ENCODE results near the gene SOD1. TPM values are rescaled to one million over a fixed set of nuclear protein-coding genes. Genes with fewer than 3 reads are reported as not detected.

SOD1 gene
- polyA plus RNA-seq, 1 experiment = 221 TPM

DNA sequence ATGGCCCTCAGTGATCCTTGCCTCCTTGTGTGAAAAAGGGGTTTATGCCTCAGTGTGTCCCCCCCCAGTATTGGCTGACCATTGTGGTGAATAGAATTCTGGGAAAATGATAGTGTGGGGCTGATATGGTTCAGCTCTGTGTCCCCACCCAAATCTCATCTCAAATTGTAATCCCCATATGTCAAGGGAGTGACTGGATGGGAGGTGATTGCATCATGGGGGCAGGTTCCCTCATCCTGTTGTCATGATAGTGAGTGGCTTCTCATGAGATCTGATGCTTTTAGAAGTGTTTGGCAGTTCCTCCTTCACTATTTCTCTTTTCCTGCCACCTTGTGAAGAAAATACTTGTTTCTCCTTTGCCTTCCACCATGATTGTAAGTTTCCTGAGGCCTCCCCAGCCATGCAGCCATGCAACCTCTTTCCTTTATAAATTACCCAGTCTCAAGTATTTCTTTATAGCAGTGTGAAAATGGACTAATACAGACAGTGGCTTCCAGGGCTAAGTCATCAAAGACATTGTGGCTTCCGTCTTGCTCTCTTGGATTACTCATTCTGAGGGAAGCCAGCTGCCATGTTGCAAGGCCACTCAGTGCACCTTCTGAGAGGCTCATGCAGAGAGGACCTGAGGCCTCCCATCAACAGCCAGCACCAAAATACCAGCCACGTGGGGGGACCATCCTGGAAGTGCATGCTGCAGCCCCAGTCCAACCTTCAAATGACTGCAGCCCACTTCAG lies 40.6 kb upstream of the SOD1 start:
- ChIA-PET CTCF (no interaction called here), POLR2A (no interaction called here)
- TF ChIP-seq, protein P1, sequence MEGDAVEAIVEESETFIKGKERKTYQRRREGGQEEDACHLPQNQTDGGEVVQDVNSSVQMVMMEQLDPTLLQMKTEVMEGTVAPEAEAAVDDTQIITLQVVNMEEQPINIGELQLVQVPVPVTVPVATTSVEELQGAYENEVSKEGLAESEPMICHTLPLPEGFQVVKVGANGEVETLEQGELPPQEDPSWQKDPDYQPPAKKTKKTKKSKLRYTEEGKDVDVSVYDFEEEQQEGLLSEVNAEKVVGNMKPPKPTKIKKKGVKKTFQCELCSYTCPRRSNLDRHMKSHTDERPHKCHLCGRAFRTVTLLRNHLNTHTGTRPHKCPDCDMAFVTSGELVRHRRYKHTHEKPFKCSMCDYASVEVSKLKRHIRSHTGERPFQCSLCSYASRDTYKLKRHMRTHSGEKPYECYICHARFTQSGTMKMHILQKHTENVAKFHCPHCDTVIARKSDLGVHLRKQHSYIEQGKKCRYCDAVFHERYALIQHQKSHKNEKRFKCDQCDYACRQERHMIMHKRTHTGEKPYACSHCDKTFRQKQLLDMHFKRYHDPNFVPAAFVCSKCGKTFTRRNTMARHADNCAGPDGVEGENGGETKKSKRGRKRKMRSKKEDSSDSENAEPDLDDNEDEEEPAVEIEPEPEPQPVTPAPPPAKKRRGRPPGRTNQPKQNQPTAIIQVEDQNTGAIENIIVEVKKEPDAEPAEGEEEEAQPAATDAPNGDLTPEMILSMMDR (IDR thresholded peaks at IDR 0.05; ENCODE audit: insufficient read depth, low read depth, low read length) = no peak
- H3K36me3 ChIP-seq (ENCODE audit: control insufficient read depth, insufficient read depth, low read length) = no peaks in the 10 kb centered on the region
- H3K27me3 ChIP-seq (ENCODE audit: control insufficient read depth, insufficient read depth, low read length) = no peaks in the 10 kb centered on the region
- no peak for DNase-seq (ENCODE audit: low read depth)
- no peak overlapping the region for H3K4me3 ChIP-seq (ENCODE audit: low read depth, low read length)

DNA sequence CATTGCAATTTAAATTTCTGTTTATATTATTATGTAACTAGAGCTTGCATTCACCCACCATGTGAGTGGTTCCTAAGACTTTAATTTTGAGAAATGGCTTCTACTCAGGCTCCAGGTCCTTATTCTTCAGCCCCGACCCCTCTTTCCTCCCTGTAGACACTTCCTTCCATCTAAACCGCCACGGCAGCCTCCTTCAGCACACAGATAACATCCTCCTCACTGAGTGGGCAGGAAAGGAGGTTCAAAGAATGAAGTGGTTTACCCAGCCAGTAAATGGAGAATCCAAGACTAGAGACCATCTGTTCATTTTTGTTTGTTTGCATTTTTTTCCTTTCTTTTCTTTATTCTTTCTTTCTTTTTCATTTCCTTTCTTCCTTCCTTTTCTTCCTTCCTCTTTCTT lies 37.1 kb upstream of the SOD1 start:
- CTCF ChIA-PET = interaction anchor here (0.6 kb wide), 1 partner anchor 421 kb away, joined by 4 read pairs; no protein-coding TSS in a partner anchor
- Histone ChIP-seq H3K36me3 (ENCODE audit: control insufficient read depth, insufficient read depth, low read length) (no peaks in the 10 kb centered on the region), H3K4me3 (ENCODE audit: low read depth, low read length) (no peak overlapping the region), H3K27me3 (ENCODE audit: control insufficient read depth, insufficient read depth, low read length) (no peaks in the 10 kb centered on the region)
- TF ChIP-seq, protein P1 (IDR thresholded peaks at IDR 0.05; ENCODE audit: insufficient read depth, low read depth, low read length) = no peak
- DNase-seq (ENCODE audit: low read depth) = no peak
- POLR2A ChIA-PET = no interaction called here

DNA sequence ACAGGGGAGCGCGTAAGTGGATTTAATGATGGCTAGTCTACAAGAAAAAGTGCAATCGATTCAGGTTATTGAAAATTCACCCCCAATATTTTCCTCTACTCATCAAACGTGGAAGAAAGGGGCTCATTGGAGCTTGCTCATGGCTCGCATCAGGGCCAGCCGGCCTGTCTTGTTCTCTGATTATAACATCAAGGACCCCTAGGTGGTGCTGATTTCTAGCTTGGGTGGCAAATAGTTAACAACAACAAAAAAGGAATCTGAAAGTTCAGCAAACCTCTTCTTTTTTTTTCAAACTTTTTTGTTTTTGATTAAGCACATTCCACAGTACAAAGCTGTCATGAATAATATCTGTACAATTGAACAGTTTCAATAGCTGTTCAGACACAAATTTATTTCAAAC lies 35.8 kb upstream of the SOD1 start:
- Histone ChIP-seq H3K36me3 (ENCODE audit: control insufficient read depth, insufficient read depth, low read length) (no peaks in the 10 kb centered on the region), H3K4me3 (ENCODE audit: low read depth, low read length) (no peak overlapping the region), H3K27me3 (ENCODE audit: control insufficient read depth, insufficient read depth, low read length) (no peaks in the 10 kb centered on the region)
- ChIA-PET POLR2A (no interaction called here), CTCF (interaction anchor here (0.6 kb wide), 1 partner anchor 9 kb away, joined by 3 read pairs; no protein-coding TSS in a partner anchor)
- TF ChIP-seq, protein P1 (IDR thresholded peaks at IDR 0.05; ENCODE audit: insufficient read depth, low read depth, low read length) = no peak
- DNase-seq (ENCODE audit: low read depth) = no peak

DNA sequence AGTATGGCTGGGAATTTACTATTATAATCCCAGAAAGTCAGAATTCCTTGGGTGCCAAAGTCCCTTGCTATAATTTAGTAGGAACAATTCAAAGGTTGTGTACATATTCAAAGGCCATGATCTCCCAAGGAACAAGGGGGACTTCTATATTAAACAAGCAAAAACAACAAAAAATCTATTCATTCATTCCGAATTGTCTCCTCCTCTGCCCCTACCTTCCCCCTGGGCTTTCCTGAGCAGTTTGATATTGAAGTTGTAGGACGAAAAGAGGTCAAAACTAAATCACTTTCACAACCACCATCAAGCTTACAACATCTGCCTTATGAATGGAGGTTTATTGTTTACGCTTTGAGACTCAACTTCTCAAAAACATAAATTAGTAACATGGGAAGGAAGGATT lies 35.3 kb upstream of the SOD1 start:
- H3K27me3 ChIP-seq (ENCODE audit: control insufficient read depth, insufficient read depth, low read length) = no peaks in the 10 kb centered on the region
- ChIA-PET CTCF (interaction anchor here (0.6 kb wide), 1 partner anchor 10 kb away, joined by 3 read pairs; no protein-coding TSS in a partner anchor), POLR2A (no interaction called here)
- TF ChIP-seq, protein P1 (IDR thresholded peaks at IDR 0.05; ENCODE audit: insufficient read depth, low read depth, low read length) = no peak
- no peak overlapping the region for H3K4me3 ChIP-seq (ENCODE audit: low read depth, low read length)
- no peaks in the 10 kb centered on the region for H3K36me3 ChIP-seq (ENCODE audit: control insufficient read depth, insufficient read depth, low read length)
- no peak for DNase-seq (ENCODE audit: low read depth)

- Histone ChIP-seq H3K4me3 (ENCODE audit: low read depth, low read length) (no peak overlapping the region), H3K27me3 (ENCODE audit: control insufficient read depth, insufficient read depth, low read length) (no peaks in the 10 kb centered on the region), H3K36me3 (ENCODE audit: control insufficient read depth, insufficient read depth, low read length) (no peaks in the 10 kb centered on the region)
- DNase-seq (ENCODE audit: low read depth) = no peak
- POLR2A ChIA-PET = no interaction called here
- TF ChIP-seq, protein P1 (IDR thresholded peaks at IDR 0.05; ENCODE audit: insufficient read depth, low read depth, low read length) = no peak
- CTCF ChIA-PET = no interaction called here
Observed at GRCh38 chr21:31624961-31625491, 34.5 kb upstream of the SOD1 start.
